T-cell (primary cell): ENCODE measurements around the gene SLC51A. TPM values are rescaled to one million over a fixed set of nuclear protein-coding genes. Genes with fewer than 3 reads are reported as not detected.
"Not testable (repeated sequence)": the region's sequence is repeated elsewhere in the genome, so short reads cannot be mapped to it uniquely, and the experiment has no call there.

Experiments used
- ATAC-seq, 4 experiments: fragments of 200-7000 bp in 3 of 4; fragments of 150-1000 bp in 1 of 4; cut with Tn5 transposase; replicated peaks in 1 of 4; 1 replicate in 3 of 4; 2 replicates in 1 of 4; pipeline ENCODE4 v1.10.0; 2021; ENCODE audit warnings: moderate library complexity in 3 of 4, mild to moderate bottlenecking in 2 of 4, moderate number of reproducible peaks in 1 of 4
- CTCF ChIA-PET, 2 donors: fragments of 300-600 bp; sonication (Branson Sonifier 250); formaldehyde crosslinking; loops; one replicate each; lab custom pipeline; 2022; ENCODE audit warnings: antibody characterized with exemption in 2 of 2; lab: Charles Lee
- POLR2A ChIA-PET, 2 donors: fragments of 300-600 bp; sonication (Branson Sonifier 250); formaldehyde crosslinking; loops; one replicate each; lab custom pipeline; 2022; ENCODE audit warnings: antibody characterized with exemption in 2 of 2; lab: Charles Lee
- DNase-seq, 35 experiments: peaks; one replicate each; pipeline versions ENCODE4 v3.0.0 to v3.0.0-alpha.2; 2013 to 2023
- H3K27ac ChIP-seq: one replicate; pipeline ENCODE4 v1.5.1; 2013; ENCODE audit warnings: low read length
- H3K27me3 ChIP-seq, 2 experiments: replicated peaks in 1 of 2; 1 replicate in 1 of 2; 2 replicates in 1 of 2; pipeline versions ENCODE4 v1.6.1 to v1.7.0; 2013; ENCODE audit warnings: low read length in 1 of 2, mixed read lengths in 1 of 2; ENCODE audit not compliant: control insufficient read depth in 2 of 2, insufficient read depth in 2 of 2; ENCODE audit errors: extremely low read depth in 1 of 2
- H3K36me3 ChIP-seq, 2 donors: 1 replicate in 1 of 2; 2 replicates in 1 of 2; pipeline versions ENCODE4 v1.6.1 to v1.7.0; 2013; ENCODE audit warnings: low read length in 1 of 2; ENCODE audit not compliant: control insufficient read depth in 2 of 2, insufficient read depth in 1 of 2; ENCODE audit errors: extremely low read depth in 1 of 2
- H3K4me1 ChIP-seq, 2 experiments: 1 replicate in 1 of 2; 2 replicates in 1 of 2; pipeline versions ENCODE4 v1.6.1 to v1.7.0; 2013; ENCODE audit warnings: low read length in 2 of 2, mixed read lengths in 1 of 2; ENCODE audit not compliant: insufficient read depth in 2 of 2, control insufficient read depth in 1 of 2; ENCODE audit errors: extremely low read depth in 1 of 2
- H3K4me3 ChIP-seq, 2 donors: 1 replicate in 1 of 2; 2 replicates in 1 of 2; pipeline versions ENCODE4 v1.5.1 to v1.7.0; 2013; ENCODE audit warnings: mild to moderate bottlenecking in 2 of 2, low read length in 1 of 2, moderate library complexity in 1 of 2; ENCODE audit not compliant: control insufficient read depth in 1 of 2; ENCODE audit errors: extremely low read depth in 1 of 2
- H3K9me3 ChIP-seq: 2 replicates; pipeline ENCODE4 v1.7.0; 2013
- H3K27ac Mint-ChIP-seq, 2 donors: one replicate each; pipeline ENCODE4 v1.8.0; 2020 to 2021; ENCODE audit warnings: mild to moderate bottlenecking in 2 of 2, mixed read lengths in 2 of 2
- H3K27me3 Mint-ChIP-seq, 2 donors: one replicate each; pipeline ENCODE4 v1.8.0; 2021 to 2022; ENCODE audit warnings: mixed read lengths in 2 of 2
- H3K36me3 Mint-ChIP-seq: one replicate; pipeline ENCODE4 v1.8.0; 2021; ENCODE audit warnings: mixed read lengths
- H3K4me1 Mint-ChIP-seq, 3 donors: one replicate each; pipeline ENCODE4 v1.8.0; 2020 to 2022; ENCODE audit warnings: mixed read lengths in 3 of 3, mild to moderate bottlenecking in 1 of 3
- H3K4me3 Mint-ChIP-seq, 3 donors: one replicate each; pipeline ENCODE4 v1.8.0; 2020 to 2022; ENCODE audit warnings: mild to moderate bottlenecking in 3 of 3, mixed read lengths in 3 of 3, moderate library complexity in 3 of 3
- H3K9me3 Mint-ChIP-seq, 3 donors: one replicate each; pipeline ENCODE4 v1.8.0; 2020 to 2022; ENCODE audit warnings: mixed read lengths in 3 of 3
- WGBS: methylation state at CpG from one replicate; pipeline ENCODE4 v1.1.5; 2013; ENCODE audit warnings: missing lambda C conversion rate; ENCODE audit not compliant: insufficient coverage; 5-methylcytosine and 5-hydroxymethylcytosine counted together
- total RNA-seq, 35 experiments: library from RNA in 6 of 35; stranded (reverse) in 6 of 35; fragments of 120-200 nt in 1 of 35; gene quantifications; one replicate each; pipeline versions ENCODE4 v1.2.1 to v1.2.4 and lab custom pipeline; 2013 to 2026

SLC51A gene
- total RNA-seq, 5 donors from 2014 or later (not counting 1 experiment from before 2014, with no cell fraction given), result not detected

DNA sequence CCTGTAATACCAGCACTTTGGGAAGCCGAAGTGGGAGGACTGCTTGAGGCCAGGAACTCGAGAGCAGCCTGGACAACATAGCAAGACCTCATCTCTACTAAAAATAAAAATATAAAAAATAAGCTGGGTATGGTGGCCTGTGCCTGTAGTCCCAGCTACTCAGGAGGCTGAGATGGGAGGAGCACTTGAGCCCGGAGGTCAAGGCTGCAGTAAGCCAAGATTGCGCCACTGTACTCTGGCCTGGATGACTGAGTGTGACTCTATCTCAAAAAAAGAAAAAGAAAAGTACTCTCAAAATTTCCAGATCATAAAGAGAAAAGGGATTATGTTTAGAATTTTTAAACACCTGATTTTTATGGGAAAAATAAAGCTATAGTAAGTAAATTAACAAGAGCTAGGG is 24.1 kb downstream of the SLC51A start:
- Histone ChIP-seq H3K27ac (no peak overlapping the region), H3K9me3 (no peaks in the 10 kb centered on the region), H3K4me3 (no peak overlapping the region), H3K27me3 (no peaks in the 10 kb centered on the region), H3K36me3 (peaks cover 4 to 59% of the 10 kb centered on the region in 2 donors), H3K4me1 (peaks cover 0 to 6% of the 10 kb centered on the region in 2 experiments)
- peaks cover 0 to 5% (median 4%) of the 10 kb centered on the region in 3 donors for H3K4me1 Mint-ChIP-seq
- ATAC-seq (no peak), DNase-seq (no peak)
- peaks cover 50% of the 10 kb centered on the region for H3K36me3 Mint-ChIP-seq
- no peak overlapping the region for H3K4me3 Mint-ChIP-seq
- H3K9me3 Mint-ChIP-seq, result no peaks in the 10 kb centered on the region
- ChIA-PET POLR2A (no interaction called here), CTCF (no interaction called here)
- no CpG with 5 or more reads among the region's 4 CpGs for WGBS
- no peaks in the 10 kb centered on the region for H3K27me3 Mint-ChIP-seq
- H3K27ac Mint-ChIP-seq, result no peak overlapping the region

DNA sequence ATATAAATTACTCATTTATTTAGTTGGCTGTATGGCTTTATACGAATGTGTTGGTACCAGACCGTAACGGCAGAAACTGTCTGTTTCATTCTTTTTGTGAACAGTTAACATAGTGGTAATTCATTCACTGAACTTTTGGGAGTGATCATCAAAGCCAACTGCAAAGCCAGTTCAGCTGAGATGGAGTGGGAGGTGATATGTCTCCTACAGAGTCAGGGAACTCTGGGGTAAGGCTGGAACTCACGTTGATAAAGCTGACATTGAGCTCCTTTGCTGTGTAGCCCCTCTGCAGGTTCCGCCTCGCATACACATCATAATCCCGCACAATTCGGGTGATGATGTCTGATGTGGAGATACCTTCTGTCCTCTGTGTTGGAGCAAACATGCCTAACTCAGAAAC is 25.4 kb downstream of the SLC51A start:
- H3K4me1 ChIP-seq, result peaks cover 0 to 6% of the 10 kb centered on the region in 2 experiments
- no peaks in the 10 kb centered on the region for H3K27me3 Mint-ChIP-seq
- no peak overlapping the region for H3K4me3 ChIP-seq
- POLR2A ChIA-PET, result no interaction called here
- no peak overlapping the region for H3K27ac Mint-ChIP-seq
- 84% methylated on average over 3 of the region's 8 CpGs for WGBS
- CTCF ChIA-PET, result no interaction called here
- ATAC-seq (no peak), DNase-seq (no peak)
- no peaks in the 10 kb centered on the region for H3K9me3 Mint-ChIP-seq
- H3K27me3 ChIP-seq, result no peaks in the 10 kb centered on the region
- peaks cover 0 to 5% (median 4%) of the 10 kb centered on the region in 3 donors for H3K4me1 Mint-ChIP-seq
- no peak overlapping the region for H3K27ac ChIP-seq
- peaks cover 59% of the 10 kb centered on the region for H3K36me3 Mint-ChIP-seq
- peaks cover 4 to 70% of the 10 kb centered on the region in 2 donors for H3K36me3 ChIP-seq
- no peaks in the 10 kb centered on the region for H3K9me3 ChIP-seq
- H3K4me3 Mint-ChIP-seq, result no peak overlapping the region

- ATAC-seq, H3K4me3 ChIP-seq, H3K27me3 ChIP-seq, H3K27ac Mint-ChIP-seq, POLR2A ChIA-PET, H3K9me3 ChIP-seq, H3K4me1 Mint-ChIP-seq, CTCF ChIA-PET, H3K9me3 Mint-ChIP-seq, H3K27me3 Mint-ChIP-seq, H3K4me3 Mint-ChIP-seq, H3K4me1 ChIP-seq, DNase-seq, H3K27ac ChIP-seq: not testable (repeated sequence)
- H3K36me3 ChIP-seq, result peaks cover 4 to 60% of the 10 kb centered on the region in 2 donors
- H3K36me3 Mint-ChIP-seq, result peaks cover 44% of the 10 kb centered on the region
- WGBS, result 96% methylated on average over 10 of the region's 34 CpGs
Measured at GRCh38 chr3:196244166-196244565, 27.8 kb downstream of the SLC51A start.

DNA sequence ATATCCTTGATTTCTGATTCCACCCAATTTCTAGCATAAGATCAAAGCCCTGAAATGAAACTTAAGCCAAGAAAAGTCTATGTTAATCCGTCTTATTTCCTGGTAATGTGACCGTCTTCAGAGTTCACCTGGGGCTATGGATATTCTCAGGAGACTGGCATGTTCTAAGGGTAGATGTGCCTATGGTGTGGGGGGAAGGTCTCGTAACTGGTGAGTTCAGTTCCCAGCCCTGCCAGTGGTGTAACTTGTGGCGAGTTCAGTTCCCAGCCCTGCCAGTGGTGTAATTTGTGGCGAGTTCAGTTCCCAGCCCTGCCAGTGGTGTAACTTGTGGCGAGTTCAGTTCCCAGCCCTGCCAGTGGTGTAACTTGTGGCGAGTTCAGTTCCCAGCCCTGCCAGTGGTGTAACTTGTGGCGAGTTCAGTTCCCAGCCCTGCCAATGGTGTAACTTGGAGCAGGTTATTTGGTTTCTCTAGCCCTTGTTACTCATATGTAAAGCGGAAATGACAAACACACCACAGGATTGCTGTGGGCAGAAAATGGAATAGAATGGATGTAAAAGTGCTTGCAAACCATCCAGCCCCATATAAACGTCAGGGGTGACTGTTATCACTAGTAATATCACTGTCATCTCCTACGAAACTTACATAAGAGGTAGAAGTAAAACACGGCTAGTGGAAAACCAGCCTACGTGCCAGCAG is 30.4 kb downstream of the SLC51A start:
- Mint-ChIP-seq H3K4me3 (no peak overlapping the region), H3K27ac (no peak overlapping the region), H3K27me3 (no peaks in the 10 kb centered on the region), H3K9me3 (no peaks in the 10 kb centered on the region), H3K4me1 (peaks cover 0 to 13% (median 2%) of the 10 kb centered on the region in 3 donors), H3K36me3 (peaks cover 31% of the 10 kb centered on the region)
- CTCF ChIA-PET, result no interaction called here
- DNase-seq (peak in 1 of 35 experiments; percentile 26), ATAC-seq (no peak)
- peaks cover 2 to 42% of the 10 kb centered on the region in 2 donors for H3K36me3 ChIP-seq
- no peak overlapping the region for H3K4me3 ChIP-seq
- H3K27me3 ChIP-seq, result no peaks in the 10 kb centered on the region
- H3K27ac ChIP-seq, result no peak overlapping the region
- POLR2A ChIA-PET, result no interaction called here
- H3K4me1 ChIP-seq, result no peaks in the 10 kb centered on the region
- no peaks in the 10 kb centered on the region for H3K9me3 ChIP-seq
- no CpG with 5 or more reads among the region's 13 CpGs for WGBS

- H3K27me3 Mint-ChIP-seq, result no peaks in the 10 kb centered on the region
- Histone ChIP-seq H3K27ac (no peak overlapping the region), H3K4me3 (no peak overlapping the region), H3K9me3 (no peaks in the 10 kb centered on the region), H3K4me1 (peaks cover 0 to 3% of the 10 kb centered on the region in 2 experiments), H3K27me3 (no peaks in the 10 kb centered on the region), H3K36me3 (peaks cover 0 to 37% of the 10 kb centered on the region in 2 donors)
- no peaks in the 10 kb centered on the region for H3K9me3 Mint-ChIP-seq
- H3K27ac Mint-ChIP-seq, result no peak overlapping the region
- DNase-seq (no peak), ATAC-seq (no peak)
- CTCF ChIA-PET, result interaction anchor here (0.6 to 1.0 kb wide), 2 partner anchors 66 to 192 kb away, joined by 3 read pairs; no protein-coding TSS in a partner anchor
- H3K4me1 Mint-ChIP-seq, result peaks cover 4 to 17% (median 5%) of the 10 kb centered on the region in 3 donors
- 97% methylated on average over 16 of the region's 16 CpGs for WGBS
- POLR2A ChIA-PET, result no interaction called here
- peaks cover 25% of the 10 kb centered on the region for H3K36me3 Mint-ChIP-seq
- H3K4me3 Mint-ChIP-seq, result no peak overlapping the region
Measured at GRCh38 chr3:196251918-196252317, 35.6 kb downstream of the SLC51A start.

- CTCF ChIA-PET, result interaction anchor here in 1 of 2 donors (0.5 to 1.6 kb wide), 3 partner anchors 181 to 268 kb away, joined by 3 to 10 read pairs (median 6); no protein-coding TSS in a partner anchor
- Histone ChIP-seq H3K9me3 (no peaks in the 10 kb centered on the region), H3K27me3 (no peaks in the 10 kb centered on the region), H3K27ac (no peak overlapping the region), H3K4me3 (no peak overlapping the region), H3K36me3 (peaks cover 0 to 24% of the 10 kb centered on the region in 2 donors), H3K4me1 (peaks cover 0 to 3% of the 10 kb centered on the region in 2 experiments)
- no peak for DNase-seq
- Mint-ChIP-seq H3K4me1 (peaks cover 3 to 15% (median 4%) of the 10 kb centered on the region in 3 donors), H3K27ac (peak overlapping the region; percentile 0 to 10), H3K36me3 (peaks cover 24% of the 10 kb centered on the region), H3K9me3 (no peaks in the 10 kb centered on the region), H3K4me3 (no peak overlapping the region), H3K27me3 (no peaks in the 10 kb centered on the region)
- 92% methylated on average over 2 of the region's 5 CpGs for WGBS
- ATAC-seq, result no peak
- POLR2A ChIA-PET, result no interaction called here
Measured at GRCh38 chr3:196254376-196255283, 38.3 kb downstream of the SLC51A start.
